ENCODE results near the gene TPBG. TPM values are rescaled to one million over a fixed set of nuclear protein-coding genes. Genes with fewer than 3 reads are reported as not detected.
"Not testable (repeated sequence)": the region's sequence is repeated elsewhere in the genome, so short reads cannot be mapped to it uniquely, and the experiment has no call there.

Gene TPBG
- total RNA-seq, 5 donors from 2014 or later (not counting 1 experiment from before 2014, with no cell fraction given) = 0.25 to 0.89 (median 0.58) TPM

DNA sequence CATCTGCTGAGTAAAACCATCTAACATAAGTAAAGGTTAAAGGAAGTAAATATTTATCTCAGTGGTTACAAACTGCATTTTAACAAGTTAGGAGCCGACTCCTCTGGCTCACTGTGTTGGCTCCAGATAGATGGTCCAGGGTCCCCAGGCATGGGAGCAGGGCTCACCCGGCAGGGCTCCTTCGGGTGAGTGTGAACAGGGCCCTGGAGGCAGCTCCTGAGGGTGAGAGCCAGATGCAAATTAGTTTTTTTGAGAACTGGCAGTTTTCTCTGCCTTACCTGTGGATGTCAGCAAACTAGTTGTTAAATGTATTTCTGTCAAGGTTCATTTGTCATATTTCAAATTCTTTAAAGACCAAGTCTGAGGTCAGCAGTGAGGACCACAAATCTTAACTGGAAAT is 21.5 kb downstream of the TPBG start:
- H3K4me1 Mint-ChIP-seq = no peaks in the 10 kb centered on the region
- H3K4me3 Mint-ChIP-seq = no peak overlapping the region
- H3K27ac Mint-ChIP-seq = no peak overlapping the region
- H3K36me3 Mint-ChIP-seq = no peaks in the 10 kb centered on the region
- Histone ChIP-seq H3K36me3 (ENCODE audit: control insufficient read depth in 2 of 2, extremely low read depth in 1 of 2, insufficient read depth in 1 of 2, low read length in 1 of 2) (no peaks in the 10 kb centered on the region), H3K9me3 (no peaks in the 10 kb centered on the region), H3K27me3 (replicated peaks in 1 of 2; ENCODE audit: control insufficient read depth in 2 of 2, extremely low read depth in 1 of 2, insufficient read depth in 2 of 2, low read length in 1 of 2) (no peaks in the 10 kb centered on the region), H3K4me3 (ENCODE audit: control insufficient read depth in 1 of 2, extremely low read depth in 1 of 2, low read length in 1 of 2) (no peak overlapping the region), H3K27ac (ENCODE audit: low read length) (no peak overlapping the region), H3K4me1 (ENCODE audit: control insufficient read depth in 1 of 2, extremely low read depth in 1 of 2, insufficient read depth in 2 of 2, low read length in 2 of 2) (no peaks in the 10 kb centered on the region)
- ChIA-PET POLR2A (no interaction called here), CTCF (interaction anchor here in 1 of 2 donors (1.2 kb wide), 1 partner anchor 115 kb away, joined by 3 read pairs; no protein-coding TSS in a partner anchor)
- H3K9me3 Mint-ChIP-seq = peaks cover 0 to 4% (median 0%) of the 10 kb centered on the region in 3 donors
- H3K27me3 Mint-ChIP-seq = peaks cover 0 to 9% of the 10 kb centered on the region in 2 donors
- ATAC-seq (replicated peaks in 1 of 4) = no peak
- WGBS (ENCODE audit: insufficient coverage) = 22% methylated on average over 1 of the region's 3 CpGs
- no peak for DNase-seq

DNA sequence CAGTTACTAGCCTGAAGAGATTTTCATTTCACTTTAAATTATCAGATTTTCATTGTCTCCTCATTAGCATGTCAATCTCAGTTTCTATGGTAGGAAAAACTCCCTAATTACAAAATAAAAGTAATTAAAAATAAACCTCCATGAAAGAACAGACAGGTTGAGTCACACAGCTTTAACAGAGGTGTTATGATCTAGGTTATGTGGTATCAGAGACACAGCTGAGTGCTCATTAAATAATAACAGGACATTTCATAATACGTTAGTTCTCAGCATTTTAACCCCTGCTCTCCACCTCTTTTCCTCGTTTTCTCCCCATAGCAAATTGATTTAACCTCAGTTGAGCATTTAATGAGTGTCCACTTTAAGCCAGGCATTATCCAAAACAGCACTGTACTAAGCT is 21.9 kb downstream of the TPBG start:
- no peak overlapping the region for H3K4me3 Mint-ChIP-seq
- ATAC-seq (replicated peaks in 1 of 4) = no peak

GRCh38 chr6:82385961-82386360 is 22.3 kb downstream of the TPBG start:
- DNase-seq = no peak
- CTCF ChIA-PET = no interaction called here

More for the DNA sequence above, 21.9 kb downstream of the TPBG start:
- Histone ChIP-seq H3K4me3 (ENCODE audit: control insufficient read depth in 1 of 2, extremely low read depth in 1 of 2, low read length in 1 of 2) (no peak overlapping the region), H3K36me3 (ENCODE audit: control insufficient read depth in 2 of 2, extremely low read depth in 1 of 2, insufficient read depth in 1 of 2, low read length in 1 of 2) (no peaks in the 10 kb centered on the region), H3K27ac (ENCODE audit: low read length) (no peak overlapping the region), H3K9me3 (no peaks in the 10 kb centered on the region), H3K27me3 (replicated peaks in 1 of 2; ENCODE audit: control insufficient read depth in 2 of 2, extremely low read depth in 1 of 2, insufficient read depth in 2 of 2, low read length in 1 of 2) (no peaks in the 10 kb centered on the region), H3K4me1 (ENCODE audit: control insufficient read depth in 1 of 2, extremely low read depth in 1 of 2, insufficient read depth in 2 of 2, low read length in 2 of 2) (no peaks in the 10 kb centered on the region)
- Mint-ChIP-seq H3K9me3 (peaks cover 0 to 4% (median 0%) of the 10 kb centered on the region in 3 donors), H3K36me3 (no peaks in the 10 kb centered on the region), H3K27ac (no peak overlapping the region), H3K4me1 (no peaks in the 10 kb centered on the region), H3K27me3 (peaks cover 0 to 9% of the 10 kb centered on the region in 2 donors)
- ChIA-PET CTCF (interaction anchor here in 1 of 2 donors (1.2 kb wide), 1 partner anchor 115 kb away, joined by 3 read pairs; no protein-coding TSS in a partner anchor), POLR2A (no interaction called here)
- WGBS (ENCODE audit: insufficient coverage) = 33% methylated on average over 1 of the region's 2 CpGs
- no peak for DNase-seq

GRCh38 chr6:82394770-82395169 is 31.2 kb downstream of the TPBG start:
- H3K36me3 Mint-ChIP-seq; H3K9me3 ChIP-seq; H3K27me3 ChIP-seq (replicated peaks in 1 of 2; ENCODE audit: control insufficient read depth in 2 of 2, extremely low read depth in 1 of 2, insufficient read depth in 2 of 2, low read length in 1 of 2); H3K27ac ChIP-seq (ENCODE audit: low read length); H3K4me3 ChIP-seq (ENCODE audit: control insufficient read depth in 1 of 2, extremely low read depth in 1 of 2, low read length in 1 of 2); CTCF ChIA-PET; H3K9me3 Mint-ChIP-seq; H3K27me3 Mint-ChIP-seq; ATAC-seq (replicated peaks in 1 of 4); POLR2A ChIA-PET; H3K4me1 ChIP-seq (ENCODE audit: control insufficient read depth in 1 of 2, extremely low read depth in 1 of 2, insufficient read depth in 2 of 2, low read length in 2 of 2); H3K36me3 ChIP-seq (ENCODE audit: control insufficient read depth in 2 of 2, extremely low read depth in 1 of 2, insufficient read depth in 1 of 2, low read length in 1 of 2); H3K4me1 Mint-ChIP-seq; DNase-seq; H3K27ac Mint-ChIP-seq; H3K4me3 Mint-ChIP-seq: not testable (repeated sequence)
- no CpG with 5 or more reads among the region's 15 CpGs for WGBS (ENCODE audit: insufficient coverage)

More at GRCh38 chr6:82385961-82386360, 22.3 kb downstream of the TPBG start:
- no CpG with 5 or more reads among the region's 2 CpGs for WGBS (ENCODE audit: insufficient coverage)
- H3K36me3 Mint-ChIP-seq = no peaks in the 10 kb centered on the region
- H3K27me3 Mint-ChIP-seq = peaks cover 0 to 7% of the 10 kb centered on the region in 2 donors
- Histone ChIP-seq H3K4me3 (ENCODE audit: control insufficient read depth in 1 of 2, extremely low read depth in 1 of 2, low read length in 1 of 2) (no peak overlapping the region), H3K27ac (ENCODE audit: low read length) (no peak overlapping the region), H3K27me3 (replicated peaks in 1 of 2; ENCODE audit: control insufficient read depth in 2 of 2, extremely low read depth in 1 of 2, insufficient read depth in 2 of 2, low read length in 1 of 2) (no peaks in the 10 kb centered on the region), H3K4me1 (ENCODE audit: control insufficient read depth in 1 of 2, extremely low read depth in 1 of 2, insufficient read depth in 2 of 2, low read length in 2 of 2) (no peaks in the 10 kb centered on the region), H3K36me3 (ENCODE audit: control insufficient read depth in 2 of 2, extremely low read depth in 1 of 2, insufficient read depth in 1 of 2, low read length in 1 of 2) (no peaks in the 10 kb centered on the region), H3K9me3 (no peaks in the 10 kb centered on the region)
- H3K4me1 Mint-ChIP-seq = no peaks in the 10 kb centered on the region
- H3K9me3 Mint-ChIP-seq = peaks cover 0 to 4% (median 0%) of the 10 kb centered on the region in 3 donors
- POLR2A ChIA-PET = no interaction called here
- no peak overlapping the region for H3K27ac Mint-ChIP-seq
- no peak for ATAC-seq (replicated peaks in 1 of 4)
- H3K4me3 Mint-ChIP-seq = no peak overlapping the region

GRCh38 chr6:82396964-82397751 is 33.5 kb downstream of the TPBG start:
- Mint-ChIP-seq H3K9me3 (no peaks in the 10 kb centered on the region), H3K4me3 (no peak overlapping the region)
- no peaks in the 10 kb centered on the region for H3K36me3 ChIP-seq (ENCODE audit: control insufficient read depth in 2 of 2, extremely low read depth in 1 of 2, insufficient read depth in 1 of 2, low read length in 1 of 2)

GRCh38 chr6:82397962-82398692 is 34.5 kb downstream of the TPBG start:
- Mint-ChIP-seq H3K4me1 (no peaks in the 10 kb centered on the region), H3K4me3 (no peak overlapping the region), H3K9me3 (no peaks in the 10 kb centered on the region), H3K27me3 (peaks cover 2 to 7% of the 10 kb centered on the region in 2 donors), H3K36me3 (no peaks in the 10 kb centered on the region), H3K27ac (no peak overlapping the region)
- H3K4me3 ChIP-seq (ENCODE audit: control insufficient read depth in 1 of 2, extremely low read depth in 1 of 2, low read length in 1 of 2) = no peak overlapping the region
- no peaks in the 10 kb centered on the region for H3K4me1 ChIP-seq (ENCODE audit: control insufficient read depth in 1 of 2, extremely low read depth in 1 of 2, insufficient read depth in 2 of 2, low read length in 2 of 2)
- H3K27me3 ChIP-seq (replicated peaks in 1 of 2; ENCODE audit: control insufficient read depth in 2 of 2, extremely low read depth in 1 of 2, insufficient read depth in 2 of 2, low read length in 1 of 2) = no peaks in the 10 kb centered on the region
- H3K27ac ChIP-seq (ENCODE audit: low read length) = no peak overlapping the region
- H3K9me3 ChIP-seq = no peaks in the 10 kb centered on the region
- no peaks in the 10 kb centered on the region for H3K36me3 ChIP-seq (ENCODE audit: control insufficient read depth in 2 of 2, extremely low read depth in 1 of 2, insufficient read depth in 1 of 2, low read length in 1 of 2)
- WGBS (ENCODE audit: insufficient coverage) = no CpG with 5 or more reads among the region's 1 CpG
- no peak for DNase-seq
- ATAC-seq (replicated peaks in 1 of 4) = no peak
- ChIA-PET POLR2A (no interaction called here), CTCF (no interaction called here)

More at GRCh38 chr6:82396964-82397751, 33.5 kb downstream of the TPBG start:
- ChIA-PET CTCF (no interaction called here), POLR2A (no interaction called here)
- H3K4me1 ChIP-seq (ENCODE audit: control insufficient read depth in 1 of 2, extremely low read depth in 1 of 2, insufficient read depth in 2 of 2, low read length in 2 of 2) = no peaks in the 10 kb centered on the region
- no CpG with 5 or more reads among the region's 1 CpG for WGBS (ENCODE audit: insufficient coverage)
- no peaks in the 10 kb centered on the region for H3K36me3 Mint-ChIP-seq
- H3K27me3 ChIP-seq (replicated peaks in 1 of 2; ENCODE audit: control insufficient read depth in 2 of 2, extremely low read depth in 1 of 2, insufficient read depth in 2 of 2, low read length in 1 of 2) = no peaks in the 10 kb centered on the region
- H3K27ac ChIP-seq (ENCODE audit: low read length) = no peak overlapping the region
- no peaks in the 10 kb centered on the region for H3K4me1 Mint-ChIP-seq
- H3K9me3 ChIP-seq = no peaks in the 10 kb centered on the region
- DNase-seq (no peak), ATAC-seq (replicated peaks in 1 of 4) (no peak)
- no peak overlapping the region for H3K4me3 ChIP-seq (ENCODE audit: control insufficient read depth in 1 of 2, extremely low read depth in 1 of 2, low read length in 1 of 2)
- H3K27ac Mint-ChIP-seq = no peak overlapping the region
- H3K27me3 Mint-ChIP-seq = peaks cover 2 to 7% of the 10 kb centered on the region in 2 donors
